Esophagus squamous epithelium (tissue), 4 donors: ENCODE data around the gene CHEK2.

Experiments
- POLR2A ChIP-seq, 4 donors: fragments of 450-650 bp; IDR thresholded peaks; one replicate each; pipeline ENCODE4 v1.6.1; 2017; ENCODE audit warnings: antibody characterized with exemption in 4 of 4, mild to moderate bottlenecking in 4 of 4, moderate library complexity in 3 of 4
- TF ChIP-seq, protein P1 (sequence below), 6 experiments: fragments of 450-650 bp in 4 of 6; fragments of 200-600 bp in 2 of 6; sonication (generic) in 2 of 6; IDR thresholded peaks; one replicate each; pipeline ENCODE4 v1.5.1; 2016 to 2019; ENCODE audit warnings: antibody characterized with exemption in 6 of 6, mild to moderate bottlenecking in 4 of 6, moderate library complexity in 4 of 6

DNA sequence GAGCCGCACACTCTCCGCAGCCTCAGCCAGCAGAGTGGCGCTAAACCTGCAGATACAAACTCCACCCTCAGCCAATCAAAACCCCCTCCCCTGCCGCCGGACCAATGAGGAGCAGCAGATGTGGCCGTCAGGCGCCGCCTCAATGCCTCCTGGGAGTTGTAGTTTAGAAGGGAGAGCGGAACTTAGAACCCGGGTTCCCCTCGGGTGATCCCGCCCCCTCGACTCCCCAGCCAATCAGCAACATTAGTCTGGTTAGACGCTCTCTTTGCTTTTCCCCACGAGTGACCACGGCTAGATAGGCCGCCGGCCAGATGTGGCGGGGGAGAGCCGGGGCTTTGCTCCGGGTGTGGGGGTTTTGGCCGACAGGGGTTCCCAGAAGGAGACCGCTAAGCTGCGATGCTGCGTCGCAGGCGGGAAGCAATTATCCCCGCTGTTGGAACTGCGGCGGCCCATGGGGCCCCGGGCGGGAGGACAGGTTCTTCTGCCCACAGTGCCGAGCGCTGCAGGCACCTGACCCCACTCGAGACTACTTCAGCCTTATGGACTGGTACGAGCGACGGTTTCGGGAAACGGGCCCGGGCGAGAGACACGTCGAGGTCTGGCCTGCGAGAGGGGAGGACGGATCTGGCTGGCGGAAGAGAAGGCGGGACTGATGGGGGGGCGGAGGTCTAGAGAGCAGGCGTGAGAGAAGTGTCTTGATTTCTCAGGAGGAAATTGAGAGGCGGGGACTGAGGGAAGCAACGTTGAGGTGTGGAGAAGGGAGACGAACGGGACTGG is at the start of gene CHEK2, which contains the start of gene HSCB:
- TF ChIP-seq, protein P1, sequence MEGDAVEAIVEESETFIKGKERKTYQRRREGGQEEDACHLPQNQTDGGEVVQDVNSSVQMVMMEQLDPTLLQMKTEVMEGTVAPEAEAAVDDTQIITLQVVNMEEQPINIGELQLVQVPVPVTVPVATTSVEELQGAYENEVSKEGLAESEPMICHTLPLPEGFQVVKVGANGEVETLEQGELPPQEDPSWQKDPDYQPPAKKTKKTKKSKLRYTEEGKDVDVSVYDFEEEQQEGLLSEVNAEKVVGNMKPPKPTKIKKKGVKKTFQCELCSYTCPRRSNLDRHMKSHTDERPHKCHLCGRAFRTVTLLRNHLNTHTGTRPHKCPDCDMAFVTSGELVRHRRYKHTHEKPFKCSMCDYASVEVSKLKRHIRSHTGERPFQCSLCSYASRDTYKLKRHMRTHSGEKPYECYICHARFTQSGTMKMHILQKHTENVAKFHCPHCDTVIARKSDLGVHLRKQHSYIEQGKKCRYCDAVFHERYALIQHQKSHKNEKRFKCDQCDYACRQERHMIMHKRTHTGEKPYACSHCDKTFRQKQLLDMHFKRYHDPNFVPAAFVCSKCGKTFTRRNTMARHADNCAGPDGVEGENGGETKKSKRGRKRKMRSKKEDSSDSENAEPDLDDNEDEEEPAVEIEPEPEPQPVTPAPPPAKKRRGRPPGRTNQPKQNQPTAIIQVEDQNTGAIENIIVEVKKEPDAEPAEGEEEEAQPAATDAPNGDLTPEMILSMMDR (IDR thresholded peaks at IDR 0.05) = peak in 1 of 6 experiments; percentile 28
- TF ChIP-seq POLR2A (IDR thresholded peaks at IDR 0.05) = peak in 2 of 4 donors; percentile 71 to 78
